HUES6 (cell line): ENCODE data around the gene BMP7.

ENCODE experiments used
- H3K27ac ChIP-seq: 2 replicates; pipeline ENCODE4 v1.7.0; 2013; ENCODE audit warnings: low read depth, mild to moderate bottlenecking, low read length, inconsistent platforms
- H3K27me3 ChIP-seq: 2 replicates; pipeline ENCODE4 v1.6.1; 2013; ENCODE audit warnings: low read length; ENCODE audit not compliant: control insufficient read depth, insufficient read depth
- H3K36me3 ChIP-seq: 2 replicates; pipeline ENCODE4 v1.6.1; 2013; ENCODE audit warnings: low read length; ENCODE audit not compliant: control insufficient read depth, insufficient read depth
- H3K4me1 ChIP-seq: 2 replicates; pipeline ENCODE4 v1.6.1; 2013; ENCODE audit warnings: low read length; ENCODE audit not compliant: control insufficient read depth, insufficient read depth
- H3K4me3 ChIP-seq: 2 replicates; pipeline ENCODE4 v1.5.1; 2013; ENCODE audit warnings: low read depth, low read length
- H3K9ac ChIP-seq: one replicate; pipeline ENCODE4 v1.6.1; 2013; ENCODE audit warnings: mild to moderate bottlenecking, low read length
- H3K9me3 ChIP-seq: 2 replicates; pipeline ENCODE4 v1.6.1; 2013; ENCODE audit warnings: low read depth, low read length; ENCODE audit not compliant: control insufficient read depth, insufficient read depth

BMP7 gene

GRCh38 chr20:57275813-57276212 is 9.4 kb upstream of the BMP7 start:
- H3K27ac ChIP-seq = no peak overlapping the region
- H3K9me3 ChIP-seq = no peaks in the 10 kb centered on the region
- 0 out of 2 replicates have a peak, but pooled peaks cover 3% of the 10 kb centered on the region for H3K27me3 ChIP-seq
- H3K9ac ChIP-seq = no peak overlapping the region
- no peaks in the 10 kb centered on the region for H3K36me3 ChIP-seq
- peaks cover under 1% of the 10 kb centered on the region; the same call in 1 of the 2 replicates for H3K4me1 ChIP-seq
- no peak overlapping the region for H3K4me3 ChIP-seq

- no peak overlapping the region for H3K9ac ChIP-seq
- H3K4me1 ChIP-seq = peaks cover 5% of the 10 kb centered on the region
- no peaks in the 10 kb centered on the region for H3K9me3 ChIP-seq
- no peak overlapping the region for H3K27ac ChIP-seq
- H3K4me3 ChIP-seq = no peak overlapping the region
- H3K36me3 ChIP-seq = no peaks in the 10 kb centered on the region
- 0 out of 2 replicates have a peak, but pooled peaks cover 3% of the 10 kb centered on the region for H3K27me3 ChIP-seq
Measured at GRCh38 chr20:57275334-57275733, 8.9 kb upstream of the BMP7 start.

- Histone ChIP-seq H3K27ac (no peak overlapping the region), H3K4me1 (peaks cover 10% of the 10 kb centered on the region), H3K27me3 (peaks cover 6% of the 10 kb centered on the region), H3K4me3 (no peak overlapping the region), H3K9ac (no peak overlapping the region), H3K9me3 (no peaks in the 10 kb centered on the region), H3K36me3 (no peaks in the 10 kb centered on the region)
Measured at GRCh38 chr20:57274846-57275245, 8.4 kb upstream of the BMP7 start.

- no peak overlapping the region for H3K27ac ChIP-seq
- H3K4me3 ChIP-seq = no peak overlapping the region
- H3K9ac ChIP-seq = no peak overlapping the region
- H3K27me3 ChIP-seq = peaks cover 11% of the 10 kb centered on the region
- H3K36me3 ChIP-seq = no peaks in the 10 kb centered on the region
- peaks cover 16% of the 10 kb centered on the region for H3K4me1 ChIP-seq
- H3K9me3 ChIP-seq = no peaks in the 10 kb centered on the region
Measured at GRCh38 chr20:57274299-57274698, 7.9 kb upstream of the BMP7 start.

GRCh38 chr20:57272883-57273535 is 6.6 kb upstream of the BMP7 start:
- Histone ChIP-seq H3K4me3 (no peak overlapping the region), H3K27me3 (peaks cover 24% of the 10 kb centered on the region), H3K27ac (no peak overlapping the region), H3K9ac (no peak overlapping the region), H3K36me3 (no peaks in the 10 kb centered on the region), H3K4me1 (peaks cover 25% of the 10 kb centered on the region), H3K9me3 (no peaks in the 10 kb centered on the region)

- H3K4me1 ChIP-seq = peaks cover 34% of the 10 kb centered on the region
- H3K27me3 ChIP-seq = peaks cover 45% of the 10 kb centered on the region
- H3K9ac ChIP-seq = no peak overlapping the region
- no peak overlapping the region for H3K4me3 ChIP-seq
- H3K9me3 ChIP-seq = no peaks in the 10 kb centered on the region
- H3K36me3 ChIP-seq = no peaks in the 10 kb centered on the region
- H3K27ac ChIP-seq = no peak overlapping the region
Measured at GRCh38 chr20:57270204-57270984, 4.0 kb upstream of the BMP7 start.

GRCh38 chr20:57269148-57269984 is 2.9 kb upstream of the BMP7 start:
- H3K4me1 ChIP-seq = peaks cover 34% of the 10 kb centered on the region

GRCh38 chr20:57268399-57269076 is 2.1 kb upstream of the BMP7 start:
- H3K36me3 ChIP-seq = no peaks in the 10 kb centered on the region
- no peak overlapping the region for H3K4me3 ChIP-seq
- peaks cover 41% of the 10 kb centered on the region for H3K4me1 ChIP-seq
- H3K27ac ChIP-seq = no peak overlapping the region
- H3K9ac ChIP-seq = no peak overlapping the region
- no peaks in the 10 kb centered on the region for H3K9me3 ChIP-seq
- peaks cover 62% of the 10 kb centered on the region for H3K27me3 ChIP-seq

More at GRCh38 chr20:57269148-57269984, 2.9 kb upstream of the BMP7 start:
- H3K9me3 ChIP-seq = no peaks in the 10 kb centered on the region
- no peak overlapping the region for H3K9ac ChIP-seq
- H3K27me3 ChIP-seq = peaks cover 54% of the 10 kb centered on the region
- no peak overlapping the region for H3K4me3 ChIP-seq
- no peak overlapping the region for H3K27ac ChIP-seq
- H3K36me3 ChIP-seq = no peaks in the 10 kb centered on the region

- H3K4me1 ChIP-seq = peaks cover 53% of the 10 kb centered on the region
- H3K27me3 ChIP-seq = peaks cover 62% of the 10 kb centered on the region
Measured at GRCh38 chr20:57267158-57267821, 849 bp upstream of the BMP7 start.

GRCh38 chr20:57265997-57266290 is 497 bp downstream of the BMP7 start:
- Histone ChIP-seq H3K27ac (no peak overlapping the region), H3K9me3 (no peaks in the 10 kb centered on the region), H3K27me3 (peaks cover 62% of the 10 kb centered on the region), H3K4me3 (peak overlapping the region; percentile 85), H3K36me3 (no peaks in the 10 kb centered on the region), H3K4me1 (peaks cover 66% of the 10 kb centered on the region), H3K9ac (peak overlapping the region; percentile 49)

More at GRCh38 chr20:57267158-57267821, 849 bp upstream of the BMP7 start:
- Histone ChIP-seq H3K4me3 (peak overlapping the region; percentile 85), H3K9ac (no peak overlapping the region), H3K36me3 (no peaks in the 10 kb centered on the region), H3K9me3 (no peaks in the 10 kb centered on the region), H3K27ac (no peak overlapping the region)
